ENCODE measurements around the gene SMIM44.

SMIM44 gene

DNA sequence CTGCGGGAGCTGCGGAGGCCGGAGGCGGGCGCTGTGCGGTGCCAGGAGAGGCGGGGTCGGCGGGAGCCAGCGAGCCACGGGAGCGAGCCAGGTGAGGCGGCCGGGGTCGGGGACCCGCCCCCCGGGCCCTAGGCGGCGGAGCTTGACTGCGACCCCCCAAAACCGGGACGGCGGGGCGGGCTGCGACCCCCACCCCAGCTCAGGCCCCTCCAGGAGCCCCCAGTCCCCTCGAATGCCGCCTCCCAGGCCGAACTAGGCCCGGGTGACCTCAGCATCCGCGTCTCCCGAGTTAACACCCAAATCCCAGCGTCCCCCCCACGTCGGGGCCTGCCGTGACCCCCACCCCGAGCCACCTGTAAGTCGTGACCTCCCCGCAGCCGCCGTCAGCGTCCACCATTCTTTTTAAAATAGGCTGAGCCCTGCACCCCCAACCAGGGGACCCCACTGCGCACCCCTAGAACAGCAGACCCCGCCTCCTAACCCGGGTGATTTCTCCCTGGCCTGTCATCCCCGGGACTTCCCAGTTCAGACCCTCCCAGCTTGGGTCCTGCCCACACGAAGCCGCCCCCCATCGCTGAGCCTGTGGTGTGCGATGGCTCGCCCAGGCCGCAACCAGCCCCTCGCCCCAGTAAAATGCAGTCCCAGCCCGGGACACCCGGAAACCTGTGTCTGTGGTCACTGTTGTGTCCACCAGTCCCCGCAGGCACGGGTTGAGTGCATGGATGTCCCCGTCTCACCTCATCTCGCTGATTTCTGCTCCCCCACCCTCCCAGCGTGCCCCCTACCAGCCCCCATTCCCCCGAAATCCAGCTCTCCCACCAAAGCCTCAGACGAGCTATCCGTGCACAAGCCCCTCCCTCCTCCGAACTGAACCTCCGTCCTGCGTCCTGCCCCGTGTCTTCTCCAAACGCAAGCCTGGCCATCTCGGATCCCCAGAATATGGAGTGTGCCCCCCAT, 23.4 kb upstream of the SMIM44 start:
- Histone ChIP-seq H3K4me3 (ENCODE audit: low read depth, low read length) (peak overlapping the region; percentile 75), H3K4me1 (peaks cover 4% of the 10 kb centered on the region), H3K9me3 (ENCODE audit: control insufficient read depth, low read length) (no peaks in the 10 kb centered on the region), H3K27ac (peak overlapping the region; percentile 51), H3K9ac (peak overlapping the region; percentile 68), H3K27me3 (ENCODE audit: control insufficient read depth, insufficient read depth, low read length) (no peaks in the 10 kb centered on the region), H2AFZ (peak overlapping the region; percentile 76), H3K4me2 (ENCODE audit: low read length) (peak overlapping the region; percentile 79), H3K79me2 (peaks cover 54% of the 10 kb centered on the region), H3K36me3 (ENCODE audit: control insufficient read depth, insufficient read depth, low read length) (no peaks in the 10 kb centered on the region)
- TF ChIP-seq, protein P1, sequence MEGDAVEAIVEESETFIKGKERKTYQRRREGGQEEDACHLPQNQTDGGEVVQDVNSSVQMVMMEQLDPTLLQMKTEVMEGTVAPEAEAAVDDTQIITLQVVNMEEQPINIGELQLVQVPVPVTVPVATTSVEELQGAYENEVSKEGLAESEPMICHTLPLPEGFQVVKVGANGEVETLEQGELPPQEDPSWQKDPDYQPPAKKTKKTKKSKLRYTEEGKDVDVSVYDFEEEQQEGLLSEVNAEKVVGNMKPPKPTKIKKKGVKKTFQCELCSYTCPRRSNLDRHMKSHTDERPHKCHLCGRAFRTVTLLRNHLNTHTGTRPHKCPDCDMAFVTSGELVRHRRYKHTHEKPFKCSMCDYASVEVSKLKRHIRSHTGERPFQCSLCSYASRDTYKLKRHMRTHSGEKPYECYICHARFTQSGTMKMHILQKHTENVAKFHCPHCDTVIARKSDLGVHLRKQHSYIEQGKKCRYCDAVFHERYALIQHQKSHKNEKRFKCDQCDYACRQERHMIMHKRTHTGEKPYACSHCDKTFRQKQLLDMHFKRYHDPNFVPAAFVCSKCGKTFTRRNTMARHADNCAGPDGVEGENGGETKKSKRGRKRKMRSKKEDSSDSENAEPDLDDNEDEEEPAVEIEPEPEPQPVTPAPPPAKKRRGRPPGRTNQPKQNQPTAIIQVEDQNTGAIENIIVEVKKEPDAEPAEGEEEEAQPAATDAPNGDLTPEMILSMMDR (IDR thresholded peaks at IDR 0.05), result no peak

GRCh38 chr19:3505598-3506383, 22.6 kb upstream of the SMIM44 start, which contains the start of gene FZR1:
TSS of gene FZR1 (plus strand) at chr19:3506311. CDS start at chr19:3522990, 16,679 bp downstream.
- Histone ChIP-seq H3K9ac (peak within 1 kb of the TSS; percentile 68), H3K79me2 (peaks cover 45% of the 10 kb centered on the region), H3K27me3 (ENCODE audit: control insufficient read depth, insufficient read depth, low read length) (no peaks in the 10 kb centered on the region), H3K9me3 (ENCODE audit: control insufficient read depth, low read length) (no peaks in the 10 kb centered on the region), H3K27ac (peak within 1 kb of the TSS; percentile 59), H2AFZ (peak within 1 kb of the TSS; percentile 76), H3K4me3 (ENCODE audit: low read depth, low read length) (peak within 1 kb of the TSS; percentile 78), H3K4me2 (ENCODE audit: low read length) (peak within 1 kb of the TSS; percentile 89), H3K4me1 (peaks cover under 1% of the 10 kb centered on the region), H3K36me3 (ENCODE audit: control insufficient read depth, insufficient read depth, low read length) (no peaks in the 10 kb centered on the region)
- TF ChIP-seq, protein P1 (IDR thresholded peaks at IDR 0.05), result peak; percentile 28

GRCh38 chr19:3504735-3505134, 21.5 kb upstream of the SMIM44 start:
- TF ChIP-seq, protein P1 (IDR thresholded peaks at IDR 0.05), result no peak
- peaks cover 40% of the 10 kb centered on the region for H3K79me2 ChIP-seq
- H3K9ac ChIP-seq, result no peak overlapping the region
- H2AFZ ChIP-seq, result no peak overlapping the region
- no peak overlapping the region for H3K4me3 ChIP-seq (ENCODE audit: low read depth, low read length)
- H3K27ac ChIP-seq, result no peak overlapping the region
- H3K27me3 ChIP-seq (ENCODE audit: control insufficient read depth, insufficient read depth, low read length), result no peaks in the 10 kb centered on the region
- H3K4me1 ChIP-seq, result no peaks in the 10 kb centered on the region
- no peak overlapping the region for H3K4me2 ChIP-seq (ENCODE audit: low read length)
- H3K9me3 ChIP-seq (ENCODE audit: control insufficient read depth, low read length), result no peaks in the 10 kb centered on the region
- no peaks in the 10 kb centered on the region for H3K36me3 ChIP-seq (ENCODE audit: control insufficient read depth, insufficient read depth, low read length)

GRCh38 chr19:3503036-3503572, 19.9 kb upstream of the SMIM44 start:
- H3K9ac ChIP-seq, result no peak overlapping the region
- H3K4me1 ChIP-seq, result no peaks in the 10 kb centered on the region
- peak overlapping the region; percentile 18 for H3K27ac ChIP-seq
- H3K9me3 ChIP-seq (ENCODE audit: control insufficient read depth, low read length), result no peaks in the 10 kb centered on the region
- peak overlapping the region; percentile 61 for H2AFZ ChIP-seq
- H3K79me2 ChIP-seq, result peaks cover 29% of the 10 kb centered on the region
- no peaks in the 10 kb centered on the region for H3K27me3 ChIP-seq (ENCODE audit: control insufficient read depth, insufficient read depth, low read length)
- H3K36me3 ChIP-seq (ENCODE audit: control insufficient read depth, insufficient read depth, low read length), result no peaks in the 10 kb centered on the region
- TF ChIP-seq, protein P1 (IDR thresholded peaks at IDR 0.05), result no peak
- no peak overlapping the region for H3K4me3 ChIP-seq (ENCODE audit: low read depth, low read length)
- no peak overlapping the region for H3K4me2 ChIP-seq (ENCODE audit: low read length)
